Activated T-cell treated with anti-CD3 and anti-CD28 coated beads, Interleukin-2, amount 50 U/mL, for 48 hours (primary cell): ENCODE results near the gene NOS1AP.

Experiments used
- DNase-seq, 2 experiments: peaks; one replicate each; pipeline ENCODE4 v3.0.0-alpha.2; 2020

Gene NOS1AP

DNA sequence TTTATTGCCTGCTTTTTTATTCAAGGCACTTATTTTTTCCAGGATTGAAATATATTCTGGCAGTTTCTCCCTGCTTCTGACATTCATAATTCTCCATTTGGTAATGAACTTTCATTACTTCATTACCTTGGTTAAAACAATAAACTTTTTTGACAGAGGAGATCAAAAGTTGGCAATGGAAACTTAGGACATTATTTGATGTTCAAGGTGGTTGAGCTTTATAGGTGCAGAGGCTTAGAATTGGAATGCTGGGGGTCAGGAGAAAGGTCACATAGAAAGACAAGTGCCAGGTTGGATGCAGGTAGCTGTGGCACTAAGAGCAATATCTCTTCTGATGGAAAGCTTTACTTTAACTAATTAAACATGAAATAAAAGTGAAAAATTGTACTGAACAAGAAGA lies 154.8 kb downstream of the NOS1AP start:
- DNase-seq: no peak

DNA sequence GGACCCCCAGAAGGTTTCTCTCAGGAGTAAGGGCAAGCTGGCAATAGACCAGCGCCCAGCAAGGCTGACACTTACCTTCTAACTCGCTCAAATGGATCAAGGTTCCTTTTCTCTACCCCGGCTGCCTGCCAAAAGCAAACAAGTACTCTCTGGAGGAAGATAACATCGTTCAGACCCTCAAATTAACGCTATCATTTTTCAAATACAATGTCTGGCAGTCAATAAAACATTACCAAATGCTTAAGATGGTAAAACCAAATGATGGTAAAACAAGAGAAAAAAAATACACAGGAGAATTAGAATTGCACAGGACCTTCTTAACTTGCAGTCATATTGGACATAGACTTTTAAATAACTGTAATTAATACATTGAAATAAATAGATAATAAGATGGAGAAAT lies 159.1 kb downstream of the NOS1AP start:
- DNase-seq: no peak

DNA sequence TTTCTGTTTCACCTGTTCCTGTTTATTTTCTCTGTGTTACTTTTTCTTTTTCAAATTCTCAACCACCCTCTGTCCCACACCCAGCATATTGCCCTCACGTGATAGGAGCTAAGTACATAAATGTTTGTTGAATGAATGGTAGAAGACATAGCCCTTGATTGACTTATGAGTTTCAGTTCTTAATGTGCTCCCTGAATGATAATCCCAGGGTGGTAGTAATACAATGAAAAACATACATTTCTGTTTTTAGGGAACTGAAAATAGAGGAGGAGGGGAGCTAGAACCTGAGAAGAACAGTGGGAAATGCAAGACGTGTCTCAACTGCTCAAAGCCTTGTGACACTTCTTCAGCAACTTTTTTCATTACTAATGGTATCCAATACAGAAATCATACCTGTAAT lies 160.1 kb downstream of the NOS1AP start:
- DNase-seq: no peak

DNA sequence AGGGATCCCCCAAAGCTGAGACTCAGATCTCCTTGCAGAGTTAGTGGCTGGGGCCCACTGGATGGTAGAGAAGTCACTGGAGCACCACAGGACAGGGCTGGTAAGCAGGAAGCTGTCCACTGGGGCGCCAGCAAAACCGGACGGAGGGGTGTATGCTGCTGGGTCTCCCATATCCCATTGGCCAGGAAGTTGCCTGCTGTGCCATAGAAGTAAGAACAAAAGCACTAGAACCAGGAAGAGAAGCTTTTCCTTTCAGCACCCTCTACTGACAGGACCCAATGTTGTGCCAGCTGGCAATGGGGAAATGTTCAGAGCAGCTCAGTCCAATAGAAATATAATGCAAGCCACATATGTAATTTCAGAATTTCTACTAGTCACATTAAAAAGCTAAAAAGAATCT lies 160.6 kb downstream of the NOS1AP start:
- no peak for DNase-seq

DNA sequence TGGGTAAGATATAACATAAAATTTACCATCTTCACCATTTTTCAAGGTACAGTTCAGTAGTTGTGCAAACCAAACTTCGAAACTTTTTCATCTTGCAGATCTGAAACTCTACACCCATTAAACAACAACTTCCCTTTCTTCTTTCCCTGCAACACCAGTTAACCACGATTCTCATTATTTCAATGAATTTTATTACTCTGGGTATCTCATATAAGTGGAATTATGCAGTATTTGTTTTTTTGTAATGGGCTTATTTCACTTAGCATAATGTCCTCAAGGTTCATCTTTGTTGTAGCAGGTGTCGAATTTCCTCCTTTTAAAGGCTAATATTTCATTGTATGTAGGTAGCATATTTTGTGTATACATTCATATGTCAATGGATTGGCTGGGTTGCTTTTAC lies 161.0 kb downstream of the NOS1AP start:
- no peak for DNase-seq

DNA sequence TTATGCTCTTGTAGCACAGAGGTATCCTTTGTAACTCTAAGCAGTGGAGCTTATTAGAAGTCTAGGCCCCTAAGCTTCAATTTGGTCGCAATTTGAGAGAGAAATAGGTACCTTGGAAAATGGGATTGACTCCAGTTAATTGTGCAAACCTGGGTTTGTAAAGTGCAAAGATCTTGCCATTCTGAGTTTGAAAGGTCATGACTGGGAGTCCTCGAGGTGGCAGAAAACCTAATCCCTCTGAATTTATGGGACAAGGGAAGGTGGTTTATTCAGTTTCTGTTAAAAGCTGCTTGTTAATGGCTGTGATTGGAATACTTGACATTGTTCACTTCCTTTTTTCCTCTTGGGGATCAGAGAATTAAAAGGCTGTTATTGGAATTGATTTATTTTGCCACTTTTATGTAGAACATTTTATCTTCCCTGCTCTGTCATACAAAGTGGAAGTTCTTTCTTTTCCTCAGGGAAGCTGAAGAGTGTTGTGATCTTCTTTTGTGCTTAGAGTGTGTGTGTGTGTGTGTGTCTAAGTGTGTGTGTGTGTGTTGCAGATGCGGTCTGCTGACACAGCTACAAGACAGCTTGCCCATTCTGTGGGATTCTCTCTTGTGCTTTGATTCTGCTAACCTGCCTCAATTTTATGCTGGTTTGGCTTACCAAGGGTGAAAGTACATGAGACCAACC lies 162.7 kb downstream of the NOS1AP start:
- DNase-seq: no peak

DNA sequence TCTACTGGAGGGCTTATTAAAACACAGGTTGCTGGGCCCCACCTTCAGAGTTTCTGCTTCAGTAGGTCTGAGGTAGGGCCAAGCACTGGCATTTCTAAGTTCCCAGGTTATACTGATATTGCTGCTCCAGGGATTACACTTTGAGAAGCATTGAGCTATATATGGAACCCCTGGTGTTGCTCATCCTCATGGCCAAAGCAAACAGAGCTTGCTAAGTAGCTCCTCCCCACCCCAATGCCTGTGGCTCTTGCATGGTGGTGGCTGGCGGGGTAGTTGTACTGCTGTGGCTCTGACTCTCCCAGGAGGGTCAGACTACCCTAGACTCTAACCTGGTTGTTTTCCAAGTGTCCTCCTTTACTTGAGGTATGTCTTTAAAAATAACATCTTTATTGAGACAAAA lies 163.6 kb downstream of the NOS1AP start:
- no peak for DNase-seq

DNA sequence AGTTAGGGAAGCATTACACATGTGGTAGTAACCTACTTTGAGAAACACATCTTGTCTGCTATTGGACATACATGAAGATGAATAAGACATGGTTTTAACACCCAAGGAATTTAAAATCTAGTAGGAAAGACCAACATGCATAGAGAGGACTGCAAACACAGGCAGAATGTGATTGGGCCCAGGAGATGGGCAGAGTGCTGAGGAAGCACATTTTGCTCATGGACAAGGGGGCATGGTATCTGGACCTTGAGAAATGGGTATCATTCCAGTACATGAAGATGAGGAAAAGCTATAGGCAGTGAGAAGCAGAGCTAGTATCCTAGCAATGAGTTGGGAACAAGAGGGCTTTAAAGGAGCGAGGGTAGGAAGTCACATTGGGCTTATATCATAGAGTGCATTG lies 164.4 kb downstream of the NOS1AP start:
- DNase-seq: no peak

DNA sequence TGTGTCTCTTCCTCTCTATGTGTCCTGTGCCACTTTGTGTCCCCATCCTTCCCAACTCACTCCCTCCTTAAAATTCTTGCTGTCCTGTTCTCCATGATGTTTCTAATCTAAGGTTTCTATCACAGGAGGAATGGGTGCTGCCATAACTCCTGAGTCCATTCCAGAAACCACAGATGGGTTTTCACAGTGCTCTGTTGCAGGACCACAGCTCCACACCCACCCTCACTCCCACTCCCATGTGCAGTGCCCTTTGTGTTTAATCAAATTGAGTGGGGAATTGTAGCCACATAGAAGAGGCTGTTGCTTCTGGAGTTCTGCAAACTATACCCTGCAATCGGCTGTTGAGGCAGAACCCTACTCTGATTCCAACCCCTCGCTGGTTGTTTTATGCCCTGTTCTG lies 165.1 kb downstream of the NOS1AP start:
- DNase-seq: no peak

DNA sequence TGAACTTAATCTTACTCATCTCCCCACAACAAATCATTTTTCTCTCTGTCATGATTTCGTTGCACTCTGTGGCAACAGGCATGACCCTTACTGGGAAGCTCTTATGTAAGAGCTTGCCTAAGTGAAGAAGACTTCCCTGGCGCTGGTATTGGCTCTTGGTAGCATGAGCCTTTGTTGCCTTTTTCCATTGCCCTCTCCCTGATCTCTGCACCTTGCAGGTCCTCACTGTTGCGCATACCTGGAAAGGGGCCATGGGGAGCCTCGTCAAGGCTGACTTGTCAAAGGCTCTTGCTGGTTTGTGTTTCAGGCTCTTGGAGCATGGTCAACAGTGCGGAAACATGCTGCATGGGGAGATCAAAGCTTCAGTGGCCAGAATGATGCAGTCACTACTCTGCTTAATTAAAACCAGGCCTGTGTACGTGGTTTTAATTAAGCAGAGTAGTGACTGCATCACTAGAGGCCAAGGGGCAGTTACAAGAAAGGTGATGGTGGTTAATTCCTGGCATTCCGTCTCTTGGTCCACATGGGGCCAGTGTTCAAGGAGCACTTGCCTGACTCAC lies 165.8 kb downstream of the NOS1AP start:
- no peak for DNase-seq

DNA sequence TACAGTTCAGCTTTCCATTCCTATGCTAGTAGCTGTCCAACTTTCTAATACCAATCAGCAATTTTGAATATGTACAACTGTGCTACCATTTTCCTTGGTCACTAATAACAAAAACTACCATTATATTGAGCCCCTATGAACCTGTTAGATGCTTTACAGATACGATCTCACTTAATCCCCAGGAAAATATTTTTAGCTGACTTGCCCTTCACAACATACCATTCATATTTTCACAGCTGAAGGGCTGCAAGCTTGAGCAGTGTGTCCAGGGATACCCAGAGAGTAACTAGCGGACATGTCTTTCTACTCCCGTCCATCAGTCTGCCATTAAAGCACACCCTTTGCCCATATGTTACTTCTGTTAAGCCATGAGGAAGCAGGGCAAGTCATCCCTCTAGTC lies 166.7 kb downstream of the NOS1AP start:
- no peak for DNase-seq

DNA sequence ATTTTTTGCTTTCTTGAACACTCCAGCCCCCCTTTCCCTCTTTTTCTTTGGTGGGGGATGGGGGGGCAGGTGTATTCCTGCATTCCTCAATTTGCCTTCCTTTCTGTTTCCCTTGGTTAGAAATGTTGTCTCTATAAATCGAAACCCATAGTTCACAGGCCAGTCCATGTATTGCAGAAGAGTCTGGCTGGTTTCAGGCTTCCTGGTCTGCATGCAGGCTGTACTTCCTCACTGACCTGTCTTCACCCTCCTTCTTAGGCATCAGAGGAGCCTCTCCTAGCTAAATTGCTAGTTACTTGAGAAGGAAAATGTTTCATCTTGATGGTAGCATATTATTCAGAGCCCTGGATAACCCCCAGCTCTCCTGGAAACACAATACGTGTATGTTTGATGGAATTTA lies 167.1 kb downstream of the NOS1AP start:
- DNase-seq: no peak

DNA sequence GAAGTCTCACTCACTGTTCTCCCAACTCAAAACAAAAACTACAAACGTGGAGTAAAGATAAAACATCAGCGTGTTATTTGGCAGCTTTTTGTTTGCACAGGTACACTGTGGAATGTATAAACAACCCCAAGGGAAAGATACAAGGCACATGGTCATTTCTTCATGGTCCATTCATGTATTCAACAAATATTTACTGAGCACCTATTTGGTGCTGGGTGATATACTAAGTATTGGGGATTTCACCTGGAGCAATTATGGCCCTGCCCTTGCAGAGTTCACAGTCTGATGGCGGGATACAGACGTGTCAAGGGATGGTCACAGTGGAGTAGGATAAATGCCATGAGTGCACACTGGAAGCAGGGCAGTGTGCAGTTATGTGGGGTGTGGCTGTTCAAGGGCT lies 171.1 kb downstream of the NOS1AP start:
- no peak for DNase-seq

DNA sequence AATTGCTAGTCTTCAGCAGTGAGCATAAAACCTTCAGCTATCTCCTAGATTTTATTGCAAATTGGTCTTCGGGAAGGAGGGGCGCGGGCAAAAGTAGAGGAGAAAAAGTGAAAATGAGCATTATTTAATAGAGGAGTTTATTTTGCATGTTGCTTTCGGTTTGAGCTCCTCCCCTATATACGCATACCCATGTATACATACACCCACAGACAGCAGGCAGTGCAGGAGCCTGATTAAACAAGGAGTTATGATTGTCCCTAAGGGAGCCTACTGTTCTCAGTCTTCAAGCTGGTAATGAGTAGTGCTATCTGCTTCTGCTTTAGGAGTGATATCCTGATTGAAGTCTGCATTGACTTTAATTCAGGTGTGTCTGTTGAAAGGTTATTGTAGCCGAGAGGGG lies 173.3 kb downstream of the NOS1AP start:
- DNase-seq: no peak

DNA sequence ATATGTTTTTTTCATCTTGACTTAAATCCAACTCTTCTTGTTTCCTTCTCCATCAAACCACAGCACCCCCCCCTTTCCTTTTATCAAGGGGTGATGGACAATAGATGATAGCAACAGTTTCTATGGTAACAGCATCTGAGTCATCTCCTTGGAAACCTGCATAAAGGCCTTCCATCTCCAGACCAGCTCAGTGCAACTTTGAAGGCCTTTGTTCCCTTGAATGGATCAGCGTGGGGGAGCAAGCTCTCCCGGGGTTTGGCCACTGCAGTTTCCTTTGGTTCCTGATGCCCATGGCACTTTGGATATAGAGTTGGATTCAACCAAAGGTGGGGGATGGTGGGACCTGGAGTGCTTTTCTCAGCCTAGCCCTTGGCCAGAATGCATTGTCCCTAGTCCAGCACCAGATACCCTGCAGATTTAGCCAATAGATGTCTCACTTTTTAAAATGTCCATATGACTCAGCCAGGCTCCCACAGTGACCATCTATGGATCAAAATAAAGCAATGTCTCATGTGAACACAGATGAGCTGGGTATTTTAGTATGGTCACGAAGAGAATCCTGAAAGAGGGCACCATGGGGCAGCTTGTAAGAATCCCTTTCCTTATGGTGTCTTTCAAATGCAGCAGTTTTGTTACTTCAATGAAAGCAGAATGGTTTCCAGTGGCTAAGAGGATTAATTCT lies 179.5 kb downstream of the NOS1AP start:
- DNase-seq: no peak

DNA sequence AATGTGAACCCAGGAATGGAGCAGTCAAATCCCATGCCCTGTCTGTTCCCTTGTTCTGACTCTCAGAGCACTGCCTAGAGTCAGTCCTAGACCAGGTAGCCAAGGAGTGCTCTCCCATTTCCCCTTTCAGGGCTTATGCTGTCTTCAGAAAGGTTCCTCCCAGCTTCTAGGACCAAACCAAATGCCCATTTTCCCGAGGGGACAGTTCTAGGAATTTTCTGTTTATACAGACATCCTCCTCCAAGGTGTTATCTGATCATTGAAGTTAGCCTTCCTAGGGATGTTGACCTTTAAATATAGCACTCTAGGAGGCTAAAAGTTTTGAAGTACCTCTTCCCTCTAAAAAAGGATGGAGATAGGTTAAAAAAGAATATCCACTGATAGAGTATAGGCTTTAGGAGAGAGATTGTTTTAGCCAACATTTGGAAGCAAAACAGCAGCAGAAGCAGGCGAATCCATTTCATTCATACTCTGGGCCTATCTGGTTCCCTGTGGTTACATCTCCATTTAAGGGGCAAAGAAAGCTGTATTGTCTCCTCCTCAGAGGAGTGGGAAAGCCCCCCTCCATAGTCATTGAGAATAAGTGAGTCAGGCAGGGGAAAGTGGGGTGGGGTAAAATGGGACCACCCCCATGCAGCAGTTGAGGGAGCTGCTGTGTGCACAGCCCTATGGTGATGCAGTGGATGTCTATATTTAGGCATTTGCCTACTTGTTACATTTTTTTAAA lies 180.7 kb downstream of the NOS1AP start:
- no peak for DNase-seq

DNA sequence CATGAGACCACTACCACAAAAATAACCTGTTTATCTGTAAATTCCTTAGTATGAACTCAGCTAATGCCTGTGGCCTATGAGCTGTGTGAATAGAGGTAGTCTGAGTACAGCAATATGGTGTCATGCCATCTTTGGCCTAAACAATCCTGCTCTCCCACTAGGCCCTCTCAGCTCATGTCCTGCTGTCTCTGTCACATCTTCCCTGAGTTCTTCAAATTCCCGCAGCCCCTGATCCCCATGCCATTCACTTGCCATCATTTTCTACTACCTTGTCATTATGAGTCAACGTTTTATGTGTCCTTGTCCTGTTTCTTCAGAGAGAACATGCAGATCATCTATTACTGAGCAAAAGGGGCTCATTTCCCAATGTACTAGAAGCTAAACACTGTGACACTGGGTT lies 181.6 kb downstream of the NOS1AP start:
- DNase-seq: no peak

DNA sequence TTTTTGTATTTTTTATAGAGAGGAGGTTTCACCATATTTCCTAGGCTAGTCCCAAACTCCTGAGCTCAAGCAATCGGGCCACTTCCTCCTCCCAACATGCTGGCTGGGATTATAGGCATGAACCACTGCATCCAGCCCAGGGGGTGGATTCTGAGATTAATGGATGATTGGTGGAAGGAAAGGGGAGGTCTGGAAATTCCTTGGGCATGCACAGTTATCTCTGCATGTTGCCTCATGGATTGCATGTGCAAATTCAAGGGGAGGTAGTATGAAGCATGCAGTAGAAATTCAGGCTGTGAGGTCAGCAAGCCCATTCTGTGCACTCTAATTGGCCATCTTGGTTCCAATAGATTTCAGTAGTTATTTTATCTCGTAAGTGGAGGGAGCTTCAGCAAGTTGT lies 182.7 kb downstream of the NOS1AP start:
- no peak for DNase-seq

DNA sequence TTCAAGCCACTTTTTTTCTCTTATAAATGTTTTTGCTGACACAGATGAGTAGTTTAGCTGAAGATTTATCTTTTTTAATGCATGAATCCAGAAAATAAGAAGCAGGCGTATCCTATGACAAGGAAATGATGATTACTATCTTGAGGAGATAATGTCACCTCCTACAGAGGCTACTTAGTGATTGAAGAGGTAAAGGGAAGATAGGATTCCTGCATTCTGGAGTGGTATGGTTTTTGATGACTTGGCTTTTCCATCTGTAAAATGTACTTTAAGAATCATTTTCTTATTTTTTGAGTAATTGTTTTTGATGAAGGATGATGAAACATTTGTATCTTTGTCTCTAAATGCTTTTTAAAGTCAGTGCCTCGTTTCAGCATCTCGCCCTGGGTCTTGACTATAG lies 184.3 kb downstream of the NOS1AP start:
- no peak for DNase-seq

DNA sequence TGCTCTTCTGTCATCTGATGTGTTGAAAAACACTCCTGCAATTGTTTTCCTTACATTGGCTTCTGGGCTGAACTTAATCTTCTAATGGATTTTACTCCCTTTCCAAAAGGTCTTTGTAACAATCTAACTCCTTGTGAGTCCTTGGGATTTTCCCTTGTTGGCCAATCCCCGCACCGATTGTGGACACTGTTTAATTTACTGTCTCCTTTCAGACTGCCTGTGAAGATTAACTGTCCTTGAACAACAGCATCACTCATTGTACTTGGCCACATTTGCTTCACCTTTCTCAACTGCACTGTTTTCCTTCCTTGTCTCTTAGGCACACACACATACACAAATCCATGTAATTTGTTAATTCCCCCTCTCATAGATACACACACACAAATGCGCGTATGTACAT lies 186.8 kb downstream of the NOS1AP start:
- no peak for DNase-seq

DNA sequence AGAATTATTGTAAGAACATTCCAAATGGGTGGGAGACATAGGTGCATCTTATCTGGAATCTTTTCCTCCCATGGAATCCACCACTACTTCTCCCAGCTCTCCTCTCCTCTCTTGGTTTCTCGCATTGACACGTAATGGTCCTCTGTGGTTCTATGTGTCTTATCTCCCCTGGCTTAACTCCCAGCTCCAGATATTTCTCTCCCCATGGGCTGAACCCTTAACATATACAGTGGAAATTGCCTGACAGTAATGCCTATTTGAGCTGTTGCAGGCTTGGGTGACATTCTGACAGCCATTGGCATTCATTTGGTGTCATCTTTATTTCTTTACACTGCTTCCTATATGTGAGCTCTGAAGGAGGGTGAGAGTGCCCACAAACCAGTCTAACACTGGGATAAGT lies 188.9 kb downstream of the NOS1AP start:
- no peak for DNase-seq

DNA sequence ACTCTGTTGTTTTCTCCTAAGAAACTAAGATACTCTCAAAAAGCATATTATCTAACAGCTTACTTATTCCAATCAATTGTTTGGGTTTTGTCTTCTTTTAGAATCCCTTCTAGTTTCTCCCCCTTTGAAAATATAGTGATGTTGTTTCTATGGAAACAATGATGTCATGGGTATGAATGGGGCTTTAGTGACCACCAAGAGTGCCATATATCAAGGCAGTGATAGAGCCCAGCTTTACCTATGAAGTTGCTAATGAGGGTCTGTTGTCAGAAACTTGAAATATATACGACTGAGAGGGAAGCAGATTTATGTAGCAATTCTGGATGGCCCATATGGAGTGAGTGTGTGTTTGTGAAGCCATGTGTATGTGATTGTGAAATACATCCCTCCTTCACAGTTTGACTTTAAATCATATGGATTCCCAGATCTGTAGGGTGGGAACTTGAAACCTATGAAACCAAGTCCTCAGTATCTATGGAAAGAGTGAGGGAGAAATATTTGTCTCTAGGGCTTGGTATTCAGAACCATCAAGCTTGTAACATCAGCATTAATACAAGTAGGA lies 190.5 kb downstream of the NOS1AP start:
- DNase-seq: no peak

DNA sequence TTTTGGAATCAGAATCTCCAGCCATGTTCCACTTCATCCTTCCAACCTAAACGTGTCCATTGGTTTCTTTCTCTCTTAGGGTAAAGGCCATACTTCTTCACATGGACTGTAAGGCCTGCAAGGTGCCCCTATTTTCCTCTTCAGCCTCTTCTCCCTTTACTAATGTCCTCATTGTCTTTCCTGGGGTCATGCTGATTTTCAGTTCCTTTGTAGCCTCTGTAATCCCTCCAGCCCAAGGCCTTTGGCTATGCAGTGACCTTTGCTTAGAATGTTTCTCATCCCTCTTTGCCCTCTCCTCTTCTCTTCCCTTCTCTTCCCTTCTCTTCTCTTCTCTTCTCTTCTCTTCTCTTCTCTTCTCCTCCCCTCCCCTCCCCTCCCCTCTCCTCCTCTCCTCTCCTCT lies 194.6 kb downstream of the NOS1AP start:
- no peak for DNase-seq

DNA sequence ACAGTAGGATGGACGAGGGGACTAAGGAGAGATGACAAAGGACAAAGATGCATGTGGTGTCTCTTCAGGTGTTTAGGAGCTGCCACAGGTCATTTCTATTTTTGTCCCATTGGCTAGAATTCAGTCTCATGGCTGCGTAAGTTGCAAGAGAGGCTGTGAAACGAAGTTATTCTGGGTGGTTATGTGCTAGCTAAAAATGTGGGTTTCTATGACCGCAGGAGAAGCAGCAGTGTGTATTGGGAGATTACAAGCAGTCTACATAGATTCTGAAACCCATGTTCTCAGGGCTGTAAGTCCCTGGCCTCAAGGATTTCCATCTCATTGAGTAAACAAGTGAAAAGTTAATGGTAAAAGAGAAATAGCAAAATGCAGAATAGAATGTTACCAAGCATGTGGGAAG lies 196.5 kb downstream of the NOS1AP start:
- no peak for DNase-seq
